Measurements from ENCODE around the gene TRIM34.

GRCh38 chr11:5665746-5666401 is 41.1 kb downstream of the TRIM34 start:
- TF ChIP-seq CTCF (IDR thresholded peaks at IDR 0.05) (no peak), POLR2AphosphoS5 (IDR thresholded peaks at IDR 0.05) (no peak)

Measured in stomach (tissue), 4 donors.